Neural crest cell (in vitro differentiated cells): Measurements from ENCODE around the gene PRKG1. TPM values are rescaled to one million over a fixed set of nuclear protein-coding genes. Genes with fewer than 3 reads are reported as not detected.

ENCODE experiments used
- DNase-seq: peaks from one replicate; pipeline ENCODE4 v3.0.0; 2021; ENCODE audit warnings: low read depth, mixed read lengths, low spot score
- H3K27ac Mint-ChIP-seq: one replicate; pipeline ENCODE4 v1.8.0; 2021; ENCODE audit warnings: mild to moderate bottlenecking, mixed read lengths; ENCODE audit not compliant: unreplicated experiment
- H3K27me3 Mint-ChIP-seq: 2 replicates; pipeline ENCODE4 v1.8.0; 2021; ENCODE audit warnings: low read depth, mild to moderate bottlenecking, mixed read lengths
- H3K36me3 Mint-ChIP-seq: 2 replicates; pipeline ENCODE4 v1.8.0; 2021; ENCODE audit warnings: low read depth, mild to moderate bottlenecking, mixed read lengths
- H3K4me1 Mint-ChIP-seq: 2 replicates; pipeline ENCODE4 v1.8.0; 2021; ENCODE audit warnings: mixed read lengths
- H3K4me3 Mint-ChIP-seq: one replicate; pipeline ENCODE4 v1.8.0; 2021; ENCODE audit warnings: mild to moderate bottlenecking, mixed read lengths
- H3K9me3 Mint-ChIP-seq: 2 replicates; pipeline ENCODE4 v1.8.0; 2021; ENCODE audit warnings: mixed read lengths
- total RNA-seq: library from RNA; stranded (reverse); gene quantifications from 2 replicates; pipeline ENCODE4 v1.2.1, GENCODE V29; 2021
- TF ChIP-seq, protein P1 (sequence below): fragments of 200-600 bp; sonication (generic); conservative IDR thresholded peaks from 2 replicates; pipeline ENCODE4 v1.5.0; 2021; ENCODE audit warnings: antibody characterized with exemption, mild to moderate bottlenecking

The PRKG1 gene
- total RNA-seq, 1 donor from 2014 or later = 4.4 TPM

GRCh38 chr10:51619365-51619764, 545.1 kb downstream of the PRKG1 start:
- Mint-ChIP-seq H3K9me3 (peaks cover 3% of the 10 kb centered on the region), H3K27ac (no peak overlapping the region), H3K27me3 (no peaks in the 10 kb centered on the region), H3K4me3 (no peak overlapping the region), H3K36me3 (no peaks in the 10 kb centered on the region), H3K4me1 (no peaks in the 10 kb centered on the region)
- no peak for DNase-seq
- TF ChIP-seq, protein P1, sequence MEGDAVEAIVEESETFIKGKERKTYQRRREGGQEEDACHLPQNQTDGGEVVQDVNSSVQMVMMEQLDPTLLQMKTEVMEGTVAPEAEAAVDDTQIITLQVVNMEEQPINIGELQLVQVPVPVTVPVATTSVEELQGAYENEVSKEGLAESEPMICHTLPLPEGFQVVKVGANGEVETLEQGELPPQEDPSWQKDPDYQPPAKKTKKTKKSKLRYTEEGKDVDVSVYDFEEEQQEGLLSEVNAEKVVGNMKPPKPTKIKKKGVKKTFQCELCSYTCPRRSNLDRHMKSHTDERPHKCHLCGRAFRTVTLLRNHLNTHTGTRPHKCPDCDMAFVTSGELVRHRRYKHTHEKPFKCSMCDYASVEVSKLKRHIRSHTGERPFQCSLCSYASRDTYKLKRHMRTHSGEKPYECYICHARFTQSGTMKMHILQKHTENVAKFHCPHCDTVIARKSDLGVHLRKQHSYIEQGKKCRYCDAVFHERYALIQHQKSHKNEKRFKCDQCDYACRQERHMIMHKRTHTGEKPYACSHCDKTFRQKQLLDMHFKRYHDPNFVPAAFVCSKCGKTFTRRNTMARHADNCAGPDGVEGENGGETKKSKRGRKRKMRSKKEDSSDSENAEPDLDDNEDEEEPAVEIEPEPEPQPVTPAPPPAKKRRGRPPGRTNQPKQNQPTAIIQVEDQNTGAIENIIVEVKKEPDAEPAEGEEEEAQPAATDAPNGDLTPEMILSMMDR = no peak

DNA sequence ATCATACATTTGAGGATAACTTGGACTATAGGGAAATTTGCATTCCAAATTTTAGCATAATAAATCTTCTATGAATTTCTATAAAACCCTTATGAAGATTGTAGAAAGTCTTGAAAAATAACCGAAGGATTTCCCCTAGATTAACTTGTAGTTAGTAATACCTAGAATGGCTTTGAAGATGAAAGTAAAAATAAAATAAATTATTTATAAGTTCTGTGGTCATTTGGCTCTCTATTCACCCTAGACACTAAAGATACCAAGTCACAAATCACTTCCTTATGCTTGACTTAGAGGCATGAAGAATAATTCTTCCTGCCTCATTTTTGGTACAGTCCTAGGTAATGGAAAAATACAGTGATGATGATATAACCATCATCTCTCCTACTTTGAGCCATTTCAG, 545.8 kb downstream of the PRKG1 start:
- Mint-ChIP-seq H3K27ac (no peak overlapping the region), H3K4me3 (no peak overlapping the region), H3K36me3 (no peaks in the 10 kb centered on the region), H3K27me3 (no peaks in the 10 kb centered on the region), H3K9me3 (no peaks in the 10 kb centered on the region), H3K4me1 (no peaks in the 10 kb centered on the region)
- TF ChIP-seq, protein P1 = no peak
- no peak for DNase-seq

- no peak for DNase-seq
- no peaks in the 10 kb centered on the region for H3K27me3 Mint-ChIP-seq
- H3K27ac Mint-ChIP-seq = no peak overlapping the region
- TF ChIP-seq, protein P1 = no peak
- no peaks in the 10 kb centered on the region for H3K4me1 Mint-ChIP-seq
- H3K9me3 Mint-ChIP-seq = no peaks in the 10 kb centered on the region
- H3K36me3 Mint-ChIP-seq = no peaks in the 10 kb centered on the region
- H3K4me3 Mint-ChIP-seq = no peak overlapping the region
These were observed 549.7 kb downstream of the PRKG1 start for GRCh38 chr10:51624013-51624412.

GRCh38 chr10:51629934-51630639, 555.8 kb downstream of the PRKG1 start:
- H3K4me3 Mint-ChIP-seq = no peak overlapping the region
- H3K9me3 Mint-ChIP-seq = peaks cover 4% of the 10 kb centered on the region
- H3K27me3 Mint-ChIP-seq = no peaks in the 10 kb centered on the region
- H3K27ac Mint-ChIP-seq = no peak overlapping the region
- no peaks in the 10 kb centered on the region for H3K36me3 Mint-ChIP-seq
- DNase-seq = no peak
- TF ChIP-seq, protein P1 = no peak
- no peaks in the 10 kb centered on the region for H3K4me1 Mint-ChIP-seq

GRCh38 chr10:51630640-51631005, 556.3 kb downstream of the PRKG1 start:
- H3K4me1 Mint-ChIP-seq = no peaks in the 10 kb centered on the region
- H3K9me3 Mint-ChIP-seq = peaks cover 4% of the 10 kb centered on the region
- no peaks in the 10 kb centered on the region for H3K36me3 Mint-ChIP-seq
- no peaks in the 10 kb centered on the region for H3K27me3 Mint-ChIP-seq
- no peak overlapping the region for H3K4me3 Mint-ChIP-seq
- H3K27ac Mint-ChIP-seq = no peak overlapping the region
- TF ChIP-seq, protein P1 = no peak
- no peak for DNase-seq
